Colon (tissue), 2 donors: ENCODE results near the gene BEND5.

ENCODE experiments used
- FAIRE-seq: peaks from 2 replicates; lab custom pipeline; 2012; peaks lifted over from hg19 to GRCh38; lab: Jason Lieb, UNC
- donor health status: control.
- donor health status: control.

The BEND5 gene

GRCh38 chr1:48679859-48680258 lies 96.8 kb downstream of the BEND5 start:
- FAIRE-seq, result no peak

DNA sequence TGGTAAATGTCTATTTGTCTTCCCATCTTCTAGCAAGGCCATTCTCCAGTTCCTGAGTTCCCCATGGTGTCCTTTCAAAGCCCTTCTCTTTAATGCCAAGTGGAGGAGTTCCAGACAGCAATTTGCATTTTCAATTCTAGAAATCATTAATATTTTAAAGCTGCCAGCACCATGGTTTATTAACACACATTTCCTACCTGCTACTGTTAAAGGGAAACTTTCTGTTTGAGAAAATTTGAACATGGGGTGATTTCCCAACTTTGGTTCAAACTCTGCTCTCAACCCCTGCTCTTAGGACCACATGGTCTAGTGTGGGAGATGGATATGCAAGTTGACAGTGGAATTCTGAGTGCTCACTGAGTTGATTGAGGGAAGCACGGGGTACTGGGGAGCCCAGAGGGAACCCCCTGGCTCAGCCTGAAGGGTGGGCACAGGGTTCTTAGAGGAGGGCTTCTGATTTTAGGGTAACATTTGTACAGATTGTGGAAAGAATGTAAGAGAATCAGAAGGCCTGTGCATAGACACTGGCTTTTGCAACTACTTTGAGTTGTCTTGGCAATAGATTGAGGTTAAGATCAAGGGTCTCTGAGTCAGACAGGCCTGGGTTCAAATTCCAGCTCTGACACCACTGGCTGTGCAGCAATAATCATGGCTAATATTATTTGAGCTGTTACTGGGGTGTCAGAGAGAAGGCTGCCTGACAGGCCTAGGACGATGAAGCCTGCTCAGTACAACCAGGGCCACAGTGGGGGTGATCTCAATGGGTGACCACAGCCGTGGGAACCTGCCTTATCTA lies 97.8 kb downstream of the BEND5 start:
- FAIRE-seq, result no peak
